Lung microvascular endothelial cell (primary cell): ENCODE results near the gene MYO1D. TPM values are rescaled to one million over a fixed set of nuclear protein-coding genes. Genes with fewer than 3 reads are reported as not detected.
"Not testable (repeated sequence)": the region's sequence is repeated elsewhere in the genome, so short reads cannot be mapped to it uniquely, and the experiment has no call there.

ENCODE experiments used
- DNase-seq, 2 donors: peaks; one replicate each; pipeline versions ENCODE4 v3.0.0 to v3.0.0-alpha.2; 2010; ENCODE audit warnings: low read depth in 2 of 2
- total RNA-seq: library from RNA; depleted of rRNA; stranded (reverse); fragments of >200 nt; gene quantifications from 2 replicates; pipeline ENCODE4 v1.2.1, GENCODE V29; 2014

The MYO1D gene
- total RNA-seq, 1 donor from 2014 or later: 56.3 TPM

DNA sequence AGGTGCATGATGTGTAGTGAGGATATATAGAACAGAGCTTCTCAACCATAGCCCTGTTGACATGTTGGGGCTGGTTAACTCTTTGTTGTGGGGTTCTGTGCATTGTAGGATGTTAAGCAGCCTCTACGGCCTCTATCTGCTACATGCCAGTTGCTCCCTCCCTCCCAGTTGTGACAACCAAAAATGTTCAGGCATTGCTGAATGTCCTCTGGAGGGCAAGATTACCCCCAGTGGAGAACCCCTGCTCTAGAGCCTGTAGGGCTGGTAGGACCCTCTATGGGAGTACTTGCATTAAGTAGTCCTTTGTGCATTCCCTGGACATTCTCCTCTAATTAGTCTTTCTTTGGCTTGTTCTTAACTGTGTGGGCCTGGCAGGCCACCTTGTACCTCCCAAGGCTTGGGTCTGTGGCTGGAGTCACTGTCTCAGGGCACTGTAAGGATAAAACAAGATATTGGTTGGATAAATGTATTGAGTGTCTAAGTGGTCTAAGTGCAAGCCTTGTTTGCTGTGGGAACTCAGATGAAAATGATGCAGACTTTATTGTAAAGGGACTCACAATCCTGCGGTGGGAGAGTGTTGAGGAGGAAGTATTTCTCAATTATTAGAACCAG, 19.8 kb upstream of the MYO1D start:
- no peak for DNase-seq

DNA sequence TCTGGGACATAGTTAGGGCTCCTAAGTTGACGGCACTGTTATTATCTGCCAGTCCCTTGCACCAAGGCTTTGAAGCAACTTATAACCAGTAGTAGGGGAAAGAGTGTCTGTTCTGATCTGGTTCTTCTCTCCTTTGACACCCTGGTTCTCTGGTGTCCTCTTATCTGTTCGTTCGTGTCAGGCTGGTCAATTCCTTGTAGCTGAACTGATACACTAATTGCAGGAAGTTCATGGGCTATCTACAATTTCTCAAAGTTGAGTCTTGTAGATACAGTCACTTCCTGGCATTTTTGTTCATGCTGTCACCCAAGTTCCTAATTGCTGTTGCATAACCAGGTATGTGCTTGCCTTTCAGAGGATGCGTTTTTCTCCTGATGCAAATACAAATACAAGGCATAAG, 17.3 kb upstream of the MYO1D start:
- no peak for DNase-seq

DNA sequence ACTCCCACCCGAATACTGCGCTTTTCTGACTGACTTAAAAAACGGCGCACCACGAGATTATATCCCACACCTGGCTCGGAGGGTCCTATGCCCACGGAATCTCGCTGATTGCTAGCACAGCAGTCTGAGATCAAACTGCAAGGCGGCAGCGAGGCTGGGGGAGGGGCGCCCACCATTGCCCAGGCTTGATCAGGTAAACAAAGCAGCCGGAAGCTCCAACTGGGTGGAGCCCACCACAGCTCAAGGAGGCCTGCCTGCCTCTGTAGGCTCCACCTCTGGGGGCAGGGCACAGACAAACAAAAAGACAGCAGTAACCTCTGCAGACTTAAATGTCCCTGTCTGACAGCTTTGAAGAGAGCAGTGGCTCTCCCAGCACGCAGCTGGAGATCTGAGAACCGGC, 10.5 kb upstream of the MYO1D start:
- DNase-seq: not testable (repeated sequence)

DNA sequence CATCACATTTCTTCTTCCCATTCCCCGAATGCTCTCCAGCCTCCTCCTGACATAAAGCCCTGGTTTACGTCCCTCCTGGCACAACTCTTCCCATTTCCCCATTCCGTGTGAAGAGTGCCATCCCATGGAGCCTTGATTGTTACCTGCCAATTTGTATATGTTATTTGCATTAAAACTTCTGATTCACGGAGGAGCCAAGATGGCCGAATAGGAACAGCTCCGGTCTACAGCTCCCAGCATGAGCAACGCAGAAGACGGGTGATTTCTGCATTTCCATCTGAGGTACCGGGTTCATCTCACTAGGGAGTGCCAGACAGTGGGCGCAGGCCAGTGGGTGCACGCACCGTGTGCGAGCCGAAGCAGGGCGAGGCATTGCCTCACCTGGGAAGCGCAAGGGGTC, 10.0 kb upstream of the MYO1D start:
- DNase-seq: not testable (repeated sequence)

DNA sequence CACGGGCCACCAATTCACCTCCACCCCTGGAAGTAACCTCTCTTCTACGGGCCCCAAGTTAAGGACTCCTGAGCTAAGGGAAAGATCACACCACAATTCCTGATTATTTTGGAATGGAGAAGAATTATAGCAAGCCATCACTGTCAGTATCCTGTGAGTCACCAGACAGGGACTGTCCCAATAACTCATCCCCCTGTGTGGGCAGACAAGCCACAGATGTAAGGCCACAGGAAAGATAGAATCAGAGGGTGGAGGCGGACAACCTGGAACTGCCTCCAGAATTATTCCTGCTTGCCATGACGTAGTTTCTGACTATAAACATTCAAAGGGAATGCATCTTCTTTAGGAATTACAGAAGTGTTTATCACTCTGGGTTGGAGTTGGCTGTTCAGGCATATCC, 5.8 kb upstream of the MYO1D start:
- peak in 1 of 2 donors; percentile 56 for DNase-seq

DNA sequence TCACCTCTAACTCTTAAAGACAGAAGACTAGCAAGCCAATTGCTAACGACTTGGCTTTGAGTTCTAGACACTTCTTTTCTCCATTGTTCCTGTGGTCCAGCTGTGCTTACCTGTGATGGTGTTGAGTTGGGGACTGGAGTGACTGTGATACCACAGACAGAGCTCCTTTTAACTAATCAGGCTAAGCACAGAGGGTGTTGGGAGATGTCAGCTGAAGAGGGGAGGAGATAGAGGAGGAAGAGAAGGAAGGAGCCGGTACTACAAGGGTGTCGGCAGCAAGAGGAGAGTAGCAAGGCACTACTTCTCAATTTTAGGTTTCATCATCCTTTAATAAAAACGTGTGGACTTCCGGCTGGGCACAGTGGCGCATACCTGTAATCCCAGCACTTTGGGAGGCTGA, 5.1 kb upstream of the MYO1D start:
- no peak for DNase-seq

DNA sequence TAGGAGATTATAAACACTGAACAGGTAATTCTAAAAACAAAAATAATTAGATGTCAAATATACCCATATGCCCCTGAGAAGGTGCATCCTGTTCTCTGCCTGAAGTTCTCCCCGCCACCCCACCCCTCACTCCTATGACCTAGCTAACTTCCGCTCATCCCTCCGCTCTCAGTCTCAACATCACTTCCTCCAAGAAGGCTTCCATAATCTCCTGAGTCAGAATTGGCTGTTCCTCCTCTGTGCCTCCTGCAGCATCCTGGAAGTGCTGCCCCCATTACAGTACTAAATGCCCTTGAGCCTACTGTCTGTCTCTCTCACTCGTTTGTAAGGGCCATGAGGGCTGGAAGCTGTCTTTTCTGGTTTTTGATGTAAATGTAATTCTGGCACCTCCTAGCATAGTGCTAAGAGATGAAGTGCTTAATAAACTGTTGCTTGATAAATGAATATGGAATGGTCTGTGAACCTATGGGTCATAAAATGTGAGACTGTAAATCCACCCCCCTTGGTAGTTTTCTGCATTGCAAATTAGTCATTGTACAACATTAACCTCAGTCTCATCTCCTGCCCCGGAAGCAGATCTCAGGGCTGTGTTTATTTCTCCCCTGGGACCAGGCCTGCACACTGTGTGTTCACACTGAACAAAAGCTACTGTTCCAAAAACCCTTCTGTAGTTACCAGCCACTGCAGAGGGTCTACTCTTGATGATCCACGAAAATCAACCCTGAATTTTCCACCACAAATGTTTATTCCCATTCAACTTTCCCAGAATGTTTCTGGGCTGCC, 3.9 kb upstream of the MYO1D start:
- DNase-seq: no peak

DNA sequence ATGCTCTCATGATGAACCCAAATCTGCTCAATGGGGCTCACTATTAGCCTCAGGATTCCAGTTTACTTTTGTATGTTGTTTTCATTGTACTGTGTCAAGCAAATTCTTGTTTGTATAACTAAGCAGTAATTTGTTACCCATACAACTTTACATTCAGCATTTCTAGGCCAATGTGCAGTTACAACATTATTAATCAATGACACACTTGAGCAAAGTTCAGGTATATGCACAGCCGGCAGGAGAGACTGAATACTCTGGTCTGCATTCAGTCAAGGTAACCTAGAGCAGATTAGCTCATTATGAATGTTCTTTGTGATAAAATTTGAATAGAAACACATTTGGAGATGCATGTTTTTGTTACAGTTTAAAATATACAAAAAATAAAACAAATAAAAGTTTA, 2.2 kb upstream of the MYO1D start:
- DNase-seq: no peak

DNA sequence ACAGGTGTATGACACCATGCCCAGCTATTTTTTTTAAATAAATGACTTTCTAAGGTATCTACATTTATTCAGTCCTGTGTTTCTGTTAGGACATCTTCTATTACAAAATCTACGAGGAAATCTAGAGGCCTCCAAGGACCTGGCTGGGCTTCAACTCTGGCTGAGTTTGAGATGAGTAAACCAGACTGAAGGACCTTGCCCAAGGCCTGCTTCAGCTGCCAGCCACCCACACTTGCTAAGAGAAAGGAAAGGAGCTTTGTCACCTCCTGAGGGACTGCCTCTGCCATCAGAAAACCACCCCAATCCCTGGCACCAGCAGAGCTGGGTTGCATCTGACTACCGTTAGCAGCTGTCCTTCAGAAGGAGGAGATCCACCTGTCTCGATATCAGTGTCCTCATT, 1.3 kb upstream of the MYO1D start:
- no peak for DNase-seq

DNA sequence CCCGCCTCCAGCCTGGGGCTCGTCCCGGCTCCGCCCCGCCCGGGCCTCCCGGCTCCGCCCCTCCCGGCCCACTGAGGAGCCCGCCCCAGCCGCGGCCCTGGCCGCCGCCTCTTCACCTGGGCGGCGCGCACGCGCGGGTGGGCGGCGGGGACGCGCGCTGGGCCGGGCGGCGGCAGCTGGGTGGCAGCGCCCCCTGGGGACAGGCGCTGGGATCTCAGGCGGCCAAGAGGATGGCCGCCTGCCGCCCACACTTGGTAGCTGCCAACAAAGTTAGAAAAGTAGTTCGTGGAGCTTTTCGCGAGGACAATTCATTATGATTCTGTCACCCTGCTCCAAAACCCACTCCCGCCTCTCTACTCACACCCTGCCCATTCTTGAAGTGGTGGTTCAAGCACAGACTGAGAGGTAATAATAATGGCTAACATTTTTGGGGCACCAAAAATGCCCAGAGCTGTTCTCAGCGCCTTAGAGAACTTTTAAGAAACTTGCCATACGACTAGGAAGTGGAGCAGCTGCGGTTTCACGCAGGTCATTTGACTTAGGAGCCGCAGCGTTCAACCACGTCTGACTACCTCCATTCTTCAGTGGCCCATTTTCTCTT, 340 bp upstream of the MYO1D start:
- DNase-seq: peak; percentile 89 to 94

DNA sequence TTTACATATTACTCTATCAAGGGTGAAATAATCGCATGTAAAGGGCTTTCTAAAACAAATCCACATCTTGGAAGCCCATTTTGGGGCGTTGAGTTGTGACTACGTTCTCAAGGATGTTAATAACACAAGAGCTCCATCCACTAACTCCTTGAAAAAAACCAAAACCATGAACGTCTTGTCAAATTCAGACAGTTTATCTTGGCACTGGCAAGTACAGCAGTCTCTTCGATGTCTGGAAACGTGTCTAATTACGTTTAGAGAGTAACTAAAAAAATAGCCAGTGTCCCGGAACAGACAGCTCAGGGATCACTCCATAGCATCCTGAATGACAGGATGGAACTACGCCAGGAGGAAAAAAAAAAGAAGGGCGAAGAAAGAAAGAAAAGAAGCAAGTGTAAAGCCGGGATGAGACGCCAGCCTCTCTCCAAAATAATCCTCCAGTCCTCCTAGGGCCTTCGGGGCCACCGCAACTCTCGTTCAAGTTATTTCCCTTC, 954 bp downstream of the MYO1D start:
- DNase-seq: peak in 1 of 2 donors; percentile 56

DNA sequence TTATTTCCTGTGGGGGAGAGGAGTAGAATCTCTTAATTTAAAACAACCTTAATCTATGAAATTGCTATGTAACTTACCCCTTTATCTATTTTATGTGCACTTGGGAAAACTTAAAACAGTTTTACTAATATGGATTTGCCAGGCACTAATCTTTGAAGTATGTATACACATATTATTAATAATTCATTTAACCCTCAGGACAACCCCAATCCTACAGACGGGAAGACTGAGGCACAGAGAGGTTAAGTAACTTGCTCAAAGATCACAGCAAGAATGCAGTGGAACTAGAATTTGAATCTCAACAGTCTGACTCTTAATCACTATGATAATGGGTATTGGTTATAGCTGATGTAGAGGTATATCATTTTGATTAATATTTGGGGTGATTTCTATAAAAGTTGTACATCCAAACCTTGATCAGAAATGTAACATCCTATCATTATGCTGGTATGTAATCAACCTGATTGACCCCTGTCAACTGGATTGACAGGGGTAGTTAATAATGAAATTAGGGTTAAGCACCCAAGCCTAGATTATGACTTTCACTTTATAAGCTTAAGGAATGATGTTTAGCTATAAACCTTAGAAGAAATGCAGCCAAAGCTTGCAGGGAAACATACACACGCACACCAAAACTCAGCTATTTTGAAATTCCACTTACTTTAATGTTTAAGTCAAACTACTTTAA, 1.6 kb downstream of the MYO1D start:
- no peak for DNase-seq

DNA sequence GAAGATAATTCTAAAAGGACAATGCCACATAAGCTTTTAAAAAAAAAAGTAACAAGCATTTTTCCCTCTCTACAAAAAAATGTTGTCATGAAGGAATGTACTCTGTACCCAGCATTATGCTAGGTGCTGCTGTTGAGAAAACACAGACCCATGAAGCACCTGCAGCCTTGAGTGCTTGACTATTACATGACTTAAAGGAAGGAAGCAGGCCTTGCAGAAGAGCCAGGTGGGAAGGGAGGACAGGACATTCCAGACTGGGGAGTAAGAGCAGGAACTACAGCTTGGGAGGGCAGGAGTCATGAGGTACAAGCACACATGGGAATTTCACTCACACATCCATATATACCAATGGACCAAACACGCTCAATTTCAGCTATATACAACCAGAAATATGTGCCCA, 3.8 kb downstream of the MYO1D start:
- DNase-seq: peak in 1 of 2 donors; percentile 36

DNA sequence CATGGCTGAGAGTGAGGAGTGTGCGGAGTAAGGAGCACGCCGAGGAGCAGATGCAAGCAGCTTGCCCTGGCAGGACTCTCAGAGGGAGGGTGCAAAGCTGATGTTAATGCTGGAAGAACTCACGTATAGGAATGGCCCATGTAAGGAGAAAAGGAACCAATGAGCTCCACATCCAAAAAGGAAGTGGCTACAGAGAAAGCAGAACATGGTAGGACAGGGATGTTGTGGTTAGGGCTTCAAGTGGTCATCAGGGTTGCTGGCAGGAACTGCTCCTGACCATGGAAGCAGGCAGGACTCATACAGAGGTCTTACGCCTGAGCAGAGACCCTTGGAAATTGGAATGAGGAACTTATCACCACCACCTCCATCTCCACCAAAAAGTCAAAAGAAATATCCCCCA, 5.2 kb downstream of the MYO1D start:
- no peak for DNase-seq

DNA sequence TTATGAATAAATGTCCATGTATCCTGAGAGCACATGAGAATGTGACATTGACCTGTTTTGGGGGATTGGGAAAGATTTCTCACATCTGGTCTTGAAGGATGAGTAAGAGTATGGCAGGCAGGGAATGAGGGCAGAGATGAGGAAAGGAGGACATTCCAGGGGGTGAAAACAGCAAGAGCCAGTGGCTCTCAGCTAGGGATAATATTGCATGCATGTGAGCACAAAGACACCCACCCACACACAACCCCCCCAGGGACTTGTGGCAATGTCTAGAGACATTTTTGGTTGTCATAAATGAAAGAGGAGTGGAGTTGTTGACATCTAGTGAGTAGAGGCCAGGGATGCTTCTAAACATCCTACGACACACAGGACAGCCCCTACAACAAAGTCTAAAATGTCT, 6.0 kb downstream of the MYO1D start:
- no peak for DNase-seq

DNA sequence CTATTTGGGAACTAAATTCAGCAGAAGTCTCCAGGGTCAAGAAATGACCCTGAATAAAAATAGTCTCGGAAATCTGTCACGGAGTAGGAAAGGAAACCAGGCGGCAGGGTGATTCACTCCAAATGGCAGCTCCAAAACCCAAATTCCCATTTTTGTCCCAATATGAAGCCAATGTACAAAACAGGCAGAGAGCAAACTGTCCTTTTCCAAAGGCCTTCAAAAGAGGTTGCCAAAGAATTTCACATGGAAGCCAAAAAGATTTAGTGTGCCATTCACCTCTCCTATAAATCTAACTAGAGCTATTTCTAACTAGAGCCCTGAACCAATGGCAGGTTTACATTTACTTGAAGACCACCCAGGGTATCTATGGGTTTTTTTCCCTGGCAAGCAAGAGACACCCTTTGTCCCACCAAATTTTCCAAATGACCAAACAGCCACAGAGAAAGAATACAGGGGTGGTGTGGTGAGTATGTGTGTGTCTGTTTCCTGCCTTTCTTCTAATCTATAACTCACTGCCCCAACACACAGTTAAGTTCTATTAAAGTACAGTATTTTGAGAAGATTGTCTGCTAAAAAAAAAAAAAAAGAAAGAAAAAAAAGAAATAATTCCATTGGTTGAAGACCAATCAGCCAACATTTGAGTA, 6.8 kb downstream of the MYO1D start:
- peak; percentile 50 to 75 for DNase-seq

DNA sequence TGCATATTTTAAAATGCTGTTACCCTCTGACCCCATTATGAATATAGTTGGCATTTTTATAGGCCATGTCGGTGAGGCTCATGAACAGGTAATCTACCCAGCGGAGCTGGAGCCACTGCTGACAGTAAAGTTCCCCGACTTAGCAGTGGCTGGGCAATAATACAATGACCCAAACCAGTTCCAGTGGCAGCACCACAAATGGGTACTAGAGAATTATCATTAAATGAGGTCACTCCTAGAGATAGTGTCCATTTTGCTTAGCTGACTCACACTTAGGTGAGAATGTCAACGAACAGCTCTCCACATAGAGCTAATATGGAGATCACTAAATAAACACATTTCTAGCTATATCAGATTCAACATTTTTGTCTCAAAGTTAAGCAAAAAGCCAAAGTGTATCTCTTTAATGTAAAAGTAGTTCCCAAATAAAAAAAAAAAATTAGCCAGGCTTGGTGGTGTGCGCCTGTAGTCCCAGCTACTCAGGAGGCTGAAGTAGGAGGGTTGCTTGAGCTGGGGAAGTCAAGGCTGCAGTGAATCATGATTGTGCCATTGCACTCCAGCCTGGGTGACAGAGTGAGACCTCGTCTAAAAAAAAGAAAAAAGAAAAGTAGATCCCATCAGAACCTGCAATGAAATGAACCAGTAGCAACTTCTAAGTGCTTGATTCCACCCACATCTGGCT, 7.4 kb downstream of the MYO1D start:
- DNase-seq: peak; percentile 35 to 47

DNA sequence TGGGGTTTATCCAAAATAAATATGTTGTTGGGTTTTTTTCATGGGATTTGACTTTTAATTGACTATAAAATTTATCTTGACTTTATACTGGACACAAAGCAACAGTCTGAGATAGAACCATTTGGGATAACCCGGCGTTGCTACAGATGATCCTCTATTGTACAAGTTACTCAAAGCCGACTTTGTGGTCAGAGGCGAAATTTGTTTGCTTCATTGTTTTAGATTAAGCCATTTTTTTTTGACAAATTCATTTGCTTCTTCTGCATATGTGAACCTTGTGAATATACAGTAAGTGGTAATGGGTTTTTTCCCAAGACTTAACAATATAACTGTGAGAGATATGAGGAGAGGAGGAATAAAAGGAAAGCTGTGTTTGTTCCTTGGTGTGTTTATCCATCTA, 11.8 kb downstream of the MYO1D start:
- no peak for DNase-seq

DNA sequence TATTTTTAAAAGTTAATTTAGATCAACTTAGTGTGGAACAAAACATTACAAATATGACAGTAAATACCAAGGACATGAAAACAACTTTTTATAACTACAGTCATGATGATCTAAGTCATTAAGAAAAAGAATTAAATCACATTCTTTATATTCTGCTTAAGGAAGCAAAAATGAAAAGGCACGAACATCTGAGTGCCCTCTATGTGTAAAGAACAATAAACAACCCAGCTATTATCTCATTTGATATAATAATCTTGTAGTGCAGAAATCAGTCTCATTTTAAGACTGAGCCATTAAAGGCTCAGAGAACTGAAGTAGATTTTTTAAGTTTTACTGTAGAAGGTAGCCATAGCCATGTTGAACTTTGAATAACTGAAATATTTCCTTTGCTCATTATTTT, 13.4 kb downstream of the MYO1D start:
- DNase-seq: no peak

DNA sequence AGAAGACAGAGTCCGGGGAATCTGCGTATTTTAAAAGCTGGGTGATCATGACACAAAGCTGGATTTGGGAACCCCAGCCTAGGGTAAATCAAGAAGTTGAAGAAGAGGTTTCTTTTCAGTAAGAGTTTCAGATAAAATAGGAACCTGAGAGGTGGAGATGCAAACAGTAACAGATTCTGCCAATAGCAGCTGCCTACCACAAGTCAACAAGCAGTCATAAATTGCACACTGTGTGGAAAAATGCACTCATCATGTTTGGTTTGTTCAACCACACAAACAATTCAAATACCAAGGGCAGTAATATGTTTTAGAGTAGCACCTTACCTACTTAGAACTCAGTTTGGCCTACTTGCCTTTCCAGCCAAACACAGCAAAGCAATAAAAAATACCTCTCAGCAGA, 14.0 kb downstream of the MYO1D start:
- no peak for DNase-seq

DNA sequence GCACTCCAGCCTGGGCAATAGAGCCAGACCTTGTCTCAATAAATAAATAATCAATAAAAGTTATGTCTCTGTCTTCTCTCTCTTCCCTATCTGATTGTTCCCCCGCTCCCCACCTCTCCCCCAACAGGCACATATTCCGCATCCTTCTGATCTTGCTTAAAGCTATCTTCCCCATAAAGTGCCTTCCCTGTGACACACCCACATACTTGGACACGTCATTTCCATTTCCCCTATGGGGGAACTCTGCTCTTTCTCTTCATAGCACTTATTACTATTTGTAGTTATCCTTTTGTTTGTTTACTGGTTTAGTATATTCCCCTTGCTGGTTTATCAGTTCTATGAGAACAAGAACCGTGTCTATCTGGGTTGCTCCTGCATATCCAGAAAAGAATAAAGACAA, 14.9 kb downstream of the MYO1D start:
- no peak for DNase-seq
